GM08714 (cell line): ENCODE results near the gene CBY1.
"Not testable (repeated sequence)": the region's sequence is repeated elsewhere in the genome, so short reads cannot be mapped to it uniquely, and the experiment has no call there.

Experiments
- H3K4me3 ChIP-seq: fragments of 200-500 bp; sonication (Bioruptor generic); 2 replicates; pipeline ENCODE4 v1.5.1; 2014; ENCODE audit warnings: mild to moderate bottlenecking, low read length, inconsistent platforms
- ZNF274 ChIP-seq: IDR thresholded peaks from 2 replicates; pipeline ENCODE4 v1.6.1; 2012; ENCODE audit warnings: mild to moderate bottlenecking, low read depth, low read length

CBY1 gene

GRCh38 chr22:38656256-38657044 lies at the start of gene CBY1, which contains the start of gene FAM227A:
Gene CBY1, plus strand, starts transcription at chr22:38656638. Its CDS starts 11,417 bp downstream, at chr22:38668055.
Gene FAM227A, minus strand, starts transcription at chr22:38656392. Its CDS starts 6,224 bp downstream, at chr22:38650168.
- peak within 1 kb of the TSS; percentile 92 for H3K4me3 ChIP-seq
- TF ChIP-seq ZNF274, result no peak

GRCh38 chr22:38607680-38608079 lies 48.8 kb upstream of the CBY1 start:
- no peak overlapping the region for H3K4me3 ChIP-seq
- TF ChIP-seq ZNF274, result no peak

GRCh38 chr22:38608992-38609750 lies 47.3 kb upstream of the CBY1 start:
- no peak for TF ChIP-seq ZNF274
- H3K4me3 ChIP-seq, result no peak overlapping the region

- TF ChIP-seq ZNF274, result no peak
- no peak overlapping the region for H3K4me3 ChIP-seq
Measured at GRCh38 chr22:38610234-38610633, 46.2 kb upstream of the CBY1 start.

DNA sequence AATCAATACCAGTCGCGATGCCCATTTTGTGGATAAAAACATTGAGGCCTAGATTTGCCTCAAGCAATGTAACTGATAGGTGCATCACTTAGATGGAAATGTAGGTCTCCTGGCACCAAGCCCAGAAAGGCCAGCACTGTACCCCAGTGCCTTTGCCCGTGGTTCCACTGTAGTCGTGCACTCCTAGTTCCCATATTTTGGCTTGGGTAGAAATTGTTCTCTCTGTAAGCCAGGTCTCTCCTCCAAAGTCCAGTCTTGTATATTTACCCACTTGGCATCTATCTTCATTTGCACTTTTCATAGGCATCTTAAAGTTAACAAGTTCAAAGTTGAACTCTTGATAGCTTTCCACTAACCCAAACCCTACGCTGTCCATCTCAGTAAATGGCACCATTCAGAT lies 44.9 kb upstream of the CBY1 start:
- H3K4me3 ChIP-seq, result no peak overlapping the region

DNA sequence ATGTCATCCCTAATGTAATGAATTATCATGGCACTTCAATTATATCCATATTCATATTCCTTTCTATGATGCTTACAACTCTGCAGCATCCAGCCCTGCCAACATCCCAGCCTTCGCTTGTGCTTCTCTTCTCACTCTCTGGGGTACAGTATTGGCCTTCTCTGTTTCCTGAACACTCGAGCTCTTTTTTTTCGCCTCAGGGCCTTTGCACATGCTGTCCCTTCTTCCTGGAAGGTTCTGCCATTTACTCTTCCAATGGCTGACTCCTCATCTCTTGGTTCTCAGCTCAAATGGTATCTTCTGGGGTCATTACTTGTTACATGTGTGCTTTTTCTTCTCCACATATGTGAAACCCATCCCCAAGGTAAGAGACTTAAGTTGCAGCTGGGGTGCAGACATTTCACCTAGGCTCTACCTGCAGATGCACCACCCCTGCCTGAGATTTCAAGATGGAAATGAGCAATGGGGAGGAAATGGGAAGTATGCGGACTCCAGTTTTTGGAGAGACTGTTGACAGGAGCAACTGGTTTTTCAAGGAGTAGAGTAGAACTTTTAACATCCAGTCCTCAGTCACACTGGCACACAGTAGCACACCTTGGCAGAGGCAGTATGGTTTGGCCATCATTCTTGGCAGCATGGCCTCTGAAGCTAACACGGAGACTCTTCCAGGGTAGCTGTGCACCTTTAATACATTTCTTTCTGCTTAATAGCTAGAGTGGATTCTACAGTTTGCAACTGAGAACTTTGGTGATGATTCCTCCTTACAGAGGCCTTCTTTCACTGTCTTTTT lies 44.0 kb upstream of the CBY1 start:
- no peak overlapping the region for H3K4me3 ChIP-seq
- no peak for TF ChIP-seq ZNF274

More for the DNA sequence above, 44.9 kb upstream of the CBY1 start:
- TF ChIP-seq ZNF274, result no peak

- TF ChIP-seq ZNF274, result no peak
- no peak overlapping the region for H3K4me3 ChIP-seq
Measured at GRCh38 chr22:38613588-38613987, 42.9 kb upstream of the CBY1 start.

- TF ChIP-seq ZNF274, result no peak
- H3K4me3 ChIP-seq, result no peak overlapping the region
Measured at GRCh38 chr22:38614332-38615063, 41.9 kb upstream of the CBY1 start.

- H3K4me3 ChIP-seq, result not testable (repeated sequence)
Measured at GRCh38 chr22:38615064-38615405, 41.4 kb upstream of the CBY1 start.

DNA sequence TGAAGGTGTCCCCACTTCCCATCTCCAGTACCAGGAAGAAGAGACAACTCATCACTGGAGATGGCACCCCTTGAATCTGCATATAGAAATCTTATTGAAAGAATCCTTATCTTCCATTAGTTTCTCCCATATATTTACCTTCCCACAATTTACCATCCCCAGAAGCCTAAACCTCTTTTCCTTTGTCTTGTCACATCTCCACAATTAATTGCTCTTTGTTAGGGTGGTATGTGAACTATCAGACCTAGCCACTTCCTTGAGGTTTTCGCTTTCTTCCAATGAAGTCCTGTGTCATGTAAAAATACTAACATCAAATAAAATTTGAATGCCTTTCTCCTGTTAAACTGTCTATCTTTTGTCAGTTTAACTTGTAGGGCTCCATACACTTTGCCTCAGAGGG lies 38.2 kb upstream of the CBY1 start:
- no peak overlapping the region for H3K4me3 ChIP-seq
- TF ChIP-seq ZNF274, result no peak

DNA sequence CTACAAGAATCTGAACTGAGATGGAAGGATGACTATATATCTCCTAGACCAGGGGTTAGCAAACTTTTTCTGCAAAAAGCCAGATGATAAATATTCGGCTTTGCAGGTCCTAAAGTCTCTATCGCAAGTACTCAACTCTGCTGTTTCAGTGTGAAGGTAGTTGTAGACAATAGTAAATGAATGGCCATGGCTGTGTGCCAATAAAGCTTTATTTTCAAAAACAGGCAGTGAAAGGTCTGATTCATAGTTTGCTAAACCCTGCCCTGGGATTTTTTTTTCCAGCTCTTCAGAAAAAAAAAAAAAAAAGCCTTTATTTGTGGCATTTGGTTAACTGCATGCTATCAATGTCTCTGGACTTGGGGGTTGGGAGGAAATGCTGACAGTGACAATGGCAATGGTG lies 37.8 kb upstream of the CBY1 start:
- no peak for TF ChIP-seq ZNF274
- no peak overlapping the region for H3K4me3 ChIP-seq

GRCh38 chr22:38623351-38623750 lies 33.1 kb upstream of the CBY1 start:
- H3K4me3 ChIP-seq, result no peak overlapping the region
- TF ChIP-seq ZNF274, result no peak

DNA sequence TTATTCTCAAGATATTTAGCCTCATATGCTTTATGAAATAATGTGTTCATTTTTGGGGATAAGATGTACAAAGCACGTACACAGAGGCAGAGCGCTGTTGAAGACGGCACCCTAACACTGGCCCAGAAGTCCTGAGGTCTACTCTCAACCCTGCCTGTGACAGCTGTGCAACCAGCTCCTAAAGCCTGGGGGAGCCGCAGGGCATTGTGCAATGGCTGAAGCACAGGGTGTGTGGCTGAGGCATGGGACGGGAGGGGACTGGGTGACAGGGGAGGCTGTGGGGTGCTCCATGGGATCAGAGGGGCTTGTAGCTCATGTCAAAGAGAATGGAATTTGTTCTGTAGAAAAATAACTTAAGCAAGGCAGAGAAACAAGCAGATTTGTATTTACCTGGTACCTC lies 28.0 kb upstream of the CBY1 start:
- H3K4me3 ChIP-seq, result no peak overlapping the region
- no peak for TF ChIP-seq ZNF274

DNA sequence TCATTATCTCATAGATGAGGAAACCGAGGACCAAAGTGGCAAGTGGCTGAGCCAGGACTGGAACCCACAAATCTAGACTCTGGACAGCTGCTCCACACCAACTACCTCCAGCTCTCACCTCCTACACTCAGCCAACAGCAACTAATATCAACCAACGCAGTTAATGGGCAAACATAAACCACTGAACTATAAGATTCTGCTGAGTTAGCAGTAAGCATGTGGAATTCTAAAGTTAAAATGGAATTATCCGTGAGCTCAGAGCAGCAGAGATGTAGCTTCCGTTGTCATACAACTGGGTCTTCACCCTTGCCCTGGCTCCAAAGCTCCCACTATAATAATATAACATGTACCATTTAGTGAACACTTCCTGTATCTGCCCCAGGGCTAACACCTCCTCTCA lies 27.3 kb upstream of the CBY1 start:
- H3K4me3 ChIP-seq, result no peak overlapping the region
- no peak for TF ChIP-seq ZNF274
